ENCODE measurements around the gene IFIT5.
"Not testable (repeated sequence)": the region's sequence is repeated elsewhere in the genome, so short reads cannot be mapped to it uniquely, and the experiment has no call there.

Gene IFIT5

GRCh38 chr10:89428877-89429276, 14.5 kb downstream of the IFIT5 start:
- DNase-seq (ENCODE audit: low read depth) = no peak

GRCh38 chr10:89431977-89432376, 17.6 kb downstream of the IFIT5 start:
- DNase-seq (ENCODE audit: low read depth) = no peak

GRCh38 chr10:89438525-89438924, 24.2 kb downstream of the IFIT5 start:
- DNase-seq (ENCODE audit: low read depth) = no peak

GRCh38 chr10:89440226-89441009, 26.1 kb downstream of the IFIT5 start:
- DNase-seq (ENCODE audit: low read depth) = no peak

- DNase-seq (ENCODE audit: low read depth) = no peak
These were observed 27.9 kb downstream of the IFIT5 start for GRCh38 chr10:89442289-89442688.

GRCh38 chr10:89444819-89445218, 30.5 kb downstream of the IFIT5 start:
- not testable (repeated sequence) for DNase-seq (ENCODE audit: low read depth)

GRCh38 chr10:89450901-89451300, 36.5 kb downstream of the IFIT5 start:
- no peak for DNase-seq (ENCODE audit: low read depth)

GRCh38 chr10:89452193-89452592, 37.8 kb downstream of the IFIT5 start:
- no peak for DNase-seq (ENCODE audit: low read depth)

- DNase-seq (ENCODE audit: low read depth) = no peak
These were observed 40.4 kb downstream of the IFIT5 start for GRCh38 chr10:89454561-89455347.

- DNase-seq (ENCODE audit: low read depth) = no peak
These were observed 43.9 kb downstream of the IFIT5 start for GRCh38 chr10:89458291-89458690.

GRCh38 chr10:89458784-89459183, 44.4 kb downstream of the IFIT5 start:
- no peak for DNase-seq (ENCODE audit: low read depth)

- DNase-seq (ENCODE audit: low read depth) = no peak
These were observed 49.6 kb downstream of the IFIT5 start for GRCh38 chr10:89463846-89464537.

- DNase-seq (ENCODE audit: low read depth) = no peak
These were observed 50.8 kb downstream of the IFIT5 start for GRCh38 chr10:89465196-89465595.

- no peak for DNase-seq (ENCODE audit: low read depth)
These were observed 52.2 kb downstream of the IFIT5 start for GRCh38 chr10:89466599-89467035.

GRCh38 chr10:89468191-89468965, 54.0 kb downstream of the IFIT5 start:
- no peak for DNase-seq (ENCODE audit: low read depth)

GRCh38 chr10:89469517-89469916, 55.1 kb downstream of the IFIT5 start:
- DNase-seq (ENCODE audit: low read depth) = no peak

Measured in activated T-helper 9 cell treated with anti-CD3 and anti-CD28 coated beads, Interleukin-2, amount 50 U/mL, for 16 hours (primary cell).